ENCODE measurements around the gene DMXL1. TPM values are rescaled to one million over a fixed set of nuclear protein-coding genes. Genes with fewer than 3 reads are reported as not detected.

DMXL1 gene
- total RNA-seq, 4 donors from 2014 or later: 25.9 to 50.9 (median 30.9) TPM

DNA sequence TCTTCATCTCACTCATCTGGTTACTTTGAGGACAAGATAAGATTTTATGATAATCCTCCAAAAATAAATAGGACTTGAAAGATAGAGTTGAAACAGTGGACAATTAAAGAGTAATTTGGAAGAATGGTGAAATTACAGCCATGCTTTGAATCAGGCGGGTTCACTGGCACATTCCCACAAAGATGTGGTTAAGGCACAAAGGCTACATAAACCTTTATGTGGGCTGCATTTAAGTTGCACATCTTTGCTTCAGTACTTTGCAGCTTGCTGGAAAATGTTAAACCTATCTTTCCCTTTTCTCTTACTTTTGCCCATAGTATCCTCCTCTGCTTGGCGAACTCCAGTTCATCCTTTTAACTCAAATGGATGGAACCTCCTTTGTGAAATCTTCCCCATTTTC is 192.8 kb downstream of the DMXL1 start:
- Histone ChIP-seq H3K4me1 (peaks cover 0 to 20% (median 10%) of the 10 kb centered on the region in 3 donors), H3K27ac (no peak overlapping the region), H3K9me3 (peaks cover 0 to 6% (median 0%) of the 10 kb centered on the region in 3 donors), H3K36me3 (no peaks in the 10 kb centered on the region), H3K27me3 (no peaks in the 10 kb centered on the region), H3K4me3 (no peak overlapping the region)
- intact Hi-C loops (cut with DNase I): no loop called here
- 97 to 100% methylated on average over 2 of the region's 2 CpGs for WGBS, 2 donors
- no peak for TF ChIP-seq POLR2A (IDR thresholded peaks at IDR 0.05)
- TF ChIP-seq, protein P1, sequence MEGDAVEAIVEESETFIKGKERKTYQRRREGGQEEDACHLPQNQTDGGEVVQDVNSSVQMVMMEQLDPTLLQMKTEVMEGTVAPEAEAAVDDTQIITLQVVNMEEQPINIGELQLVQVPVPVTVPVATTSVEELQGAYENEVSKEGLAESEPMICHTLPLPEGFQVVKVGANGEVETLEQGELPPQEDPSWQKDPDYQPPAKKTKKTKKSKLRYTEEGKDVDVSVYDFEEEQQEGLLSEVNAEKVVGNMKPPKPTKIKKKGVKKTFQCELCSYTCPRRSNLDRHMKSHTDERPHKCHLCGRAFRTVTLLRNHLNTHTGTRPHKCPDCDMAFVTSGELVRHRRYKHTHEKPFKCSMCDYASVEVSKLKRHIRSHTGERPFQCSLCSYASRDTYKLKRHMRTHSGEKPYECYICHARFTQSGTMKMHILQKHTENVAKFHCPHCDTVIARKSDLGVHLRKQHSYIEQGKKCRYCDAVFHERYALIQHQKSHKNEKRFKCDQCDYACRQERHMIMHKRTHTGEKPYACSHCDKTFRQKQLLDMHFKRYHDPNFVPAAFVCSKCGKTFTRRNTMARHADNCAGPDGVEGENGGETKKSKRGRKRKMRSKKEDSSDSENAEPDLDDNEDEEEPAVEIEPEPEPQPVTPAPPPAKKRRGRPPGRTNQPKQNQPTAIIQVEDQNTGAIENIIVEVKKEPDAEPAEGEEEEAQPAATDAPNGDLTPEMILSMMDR (IDR thresholded peaks at IDR 0.05): no peak
- DNase-seq: no peak

DNA sequence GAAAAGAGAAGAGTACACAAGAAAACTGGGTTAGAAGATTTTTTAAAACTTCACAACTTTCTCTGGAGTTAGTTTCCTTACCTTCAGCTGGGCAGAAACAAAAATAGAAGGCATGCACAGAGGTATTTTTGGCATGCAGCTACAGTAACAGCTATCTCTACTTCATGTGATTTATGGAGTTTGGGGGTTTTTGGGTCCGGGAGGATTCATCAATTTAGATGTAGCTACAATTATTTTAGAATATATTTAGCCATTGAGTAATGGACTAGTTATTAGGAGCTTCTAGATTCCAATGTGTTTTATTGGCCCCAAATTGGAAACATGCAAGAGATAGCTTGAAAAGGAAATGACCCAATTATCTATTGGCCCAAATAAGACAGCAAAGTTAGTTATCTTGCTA is 193.3 kb downstream of the DMXL1 start:
- Histone ChIP-seq H3K27me3 (no peaks in the 10 kb centered on the region), H3K4me3 (no peak overlapping the region), H3K9me3 (peaks cover 0 to 6% (median 0%) of the 10 kb centered on the region in 3 donors), H3K27ac (no peak overlapping the region), H3K4me1 (peaks cover 0 to 22% (median 10%) of the 10 kb centered on the region in 3 donors), H3K36me3 (no peaks in the 10 kb centered on the region)
- 0 to 4% methylated on average over 1 of the region's 1 CpG for WGBS, 2 donors
- TF ChIP-seq, protein P1 (IDR thresholded peaks at IDR 0.05): no peak
- no peak for TF ChIP-seq POLR2A (IDR thresholded peaks at IDR 0.05)
- intact Hi-C loops (cut with DNase I): no loop called here
- DNase-seq: no peak

DNA sequence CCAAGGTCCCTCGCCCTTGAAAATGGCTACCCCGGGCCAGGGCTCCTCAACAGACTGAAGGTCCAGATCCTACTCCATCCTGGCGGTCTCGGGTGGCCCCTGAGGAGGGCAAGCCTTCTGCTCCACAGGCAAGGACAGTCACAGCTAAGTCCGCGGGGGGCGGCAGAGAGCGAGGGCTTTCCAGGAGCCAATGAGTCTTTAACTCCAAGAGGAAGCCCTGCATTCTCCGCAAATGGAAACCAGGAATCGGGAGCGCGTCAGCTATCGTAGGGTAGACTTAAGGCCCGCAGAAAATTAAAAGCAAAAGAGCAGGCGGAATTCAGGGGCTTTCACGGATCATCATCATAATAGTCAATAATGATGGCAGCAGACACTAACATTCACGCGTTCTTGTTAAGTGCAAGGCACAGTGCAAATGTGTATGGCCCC is 197.1 kb downstream of the DMXL1 start:
- Histone ChIP-seq H3K4me1 (peaks cover 0 to 60% (median 26%) of the 10 kb centered on the region in 3 donors), H3K27ac (peak overlapping the region; percentile 85 to 97 (median 96)), H3K27me3 (no peaks in the 10 kb centered on the region), H3K36me3 (no peaks in the 10 kb centered on the region), H3K9me3 (no peaks in the 10 kb centered on the region), H3K4me3 (peak overlapping the region; percentile 74 to 92 (median 82))
- 3 to 8% methylated on average over 11 to 18 of the region's 18 CpGs for WGBS, 2 donors
- intact Hi-C loops (cut with DNase I): loop anchor here (5.0 kb wide), 1 partner anchor 144 kb away; no protein-coding TSS in a partner anchor
- TF ChIP-seq, protein P1 (IDR thresholded peaks at IDR 0.05): peak in 4 of 6 experiments; percentile 16 to 64 (median 38)
- TF ChIP-seq POLR2A (IDR thresholded peaks at IDR 0.05): no peak
- peak; percentile 55 for DNase-seq

DNA sequence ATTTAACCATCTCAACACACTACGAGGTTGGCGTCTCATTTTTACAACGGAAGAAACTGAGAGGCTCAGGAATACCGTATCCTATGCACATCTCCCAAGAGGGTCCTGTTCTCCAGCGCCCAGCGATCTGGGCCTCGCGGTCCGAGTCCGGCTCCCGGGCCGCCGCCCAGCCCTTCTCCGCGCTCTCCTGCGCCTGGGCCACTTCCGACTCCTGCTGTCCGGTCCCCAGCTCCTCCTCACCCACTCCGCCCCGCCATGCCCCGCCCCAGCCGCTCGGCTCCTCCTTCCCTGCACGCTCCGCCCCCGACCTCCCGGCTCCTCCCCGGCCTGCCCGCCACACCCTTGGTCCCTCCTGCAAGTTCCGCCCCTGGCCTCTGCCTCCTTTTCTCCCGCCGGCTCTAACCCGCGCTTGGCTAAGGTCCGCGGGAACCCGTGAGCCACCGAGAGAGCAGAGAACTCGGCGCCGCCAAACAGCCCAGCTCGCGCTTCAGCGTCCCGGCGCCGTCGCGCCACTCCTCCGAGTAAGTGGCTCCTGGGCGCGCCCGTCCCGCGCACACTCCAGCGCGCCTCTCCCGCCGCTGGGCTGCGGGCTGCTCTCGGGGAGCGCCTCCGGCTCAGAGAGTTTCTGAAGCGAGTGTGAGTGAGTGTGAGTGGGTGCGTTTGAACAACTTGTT is 197.6 kb downstream of the DMXL1 start:
- no peaks in the 10 kb centered on the region for H3K27me3 ChIP-seq
- H3K36me3 ChIP-seq: no peaks in the 10 kb centered on the region
- H3K9me3 ChIP-seq: no peaks in the 10 kb centered on the region
- peaks cover 0 to 66% (median 27%) of the 10 kb centered on the region in 3 donors for H3K4me1 ChIP-seq
- H3K27ac ChIP-seq: peak overlapping the region; percentile 85 to 97 (median 96)
- intact Hi-C loops (cut with DNase I): loop anchor here (5.0 kb wide), 1 partner anchor 144 kb away; no protein-coding TSS in a partner anchor
- TF ChIP-seq POLR2A (IDR thresholded peaks at IDR 0.05): peak in 3 of 4 donors; percentile 78 to 93 (median 81)
- TF ChIP-seq, protein P1 (IDR thresholded peaks at IDR 0.05): peak in 2 of 6 experiments; percentile 4 to 16
- DNase-seq: peak; percentile 88
- 1% methylated on average over 23 to 24 of the region's 65 CpGs for WGBS, 2 donors
- H3K4me3 ChIP-seq: peak overlapping the region; percentile 74 to 92 (median 82)

Data from esophagus squamous epithelium (tissue), 5 donors.